WERI-Rb-1 (cell line): ENCODE data around the gene TAPT1.

Experiments used
- DNase-seq: peaks from one replicate; pipeline ENCODE4 v3.0.0-alpha.2; 2020
- H3K27ac ChIP-seq: fragments of 250-450 bp; sonication (Bioruptor Pico); 2 replicates; pipeline ENCODE4 v1.5.1; 2020; ENCODE audit warnings: mild to moderate bottlenecking, moderate library complexity
- H3K27me3 ChIP-seq: fragments of 250-450 bp; sonication (Bioruptor Pico); 2 replicates; pipeline ENCODE4 v1.5.1; 2021; ENCODE audit warnings: mild to moderate bottlenecking, low read depth, moderate library complexity; ENCODE audit not compliant: insufficient read depth, severe bottlenecking
- H3K36me3 ChIP-seq: fragments of 250-450 bp; sonication (Bioruptor Pico); 2 replicates; pipeline ENCODE4 v1.5.1; 2020; ENCODE audit warnings: mild to moderate bottlenecking, moderate library complexity
- H3K4me3 ChIP-seq: 2 replicates; pipeline ENCODE4 v1.5.1; 2011; ENCODE audit warnings: low read depth, mild to moderate bottlenecking, control low read depth, low read length
- H3K9me3 ChIP-seq: fragments of 250-450 bp; sonication (Bioruptor Pico); 2 replicates; pipeline ENCODE4 v1.5.1; 2021; ENCODE audit warnings: mild to moderate bottlenecking, moderate library complexity; ENCODE audit not compliant: severe bottlenecking
- TF ChIP-seq, protein P1 (sequence below): IDR thresholded peaks from 2 replicates; pipeline ENCODE4 v1.5.1; 2011; ENCODE audit warnings: low read depth, mild to moderate bottlenecking, control low read depth, inconsistent platforms, low read length

TAPT1 gene

DNA sequence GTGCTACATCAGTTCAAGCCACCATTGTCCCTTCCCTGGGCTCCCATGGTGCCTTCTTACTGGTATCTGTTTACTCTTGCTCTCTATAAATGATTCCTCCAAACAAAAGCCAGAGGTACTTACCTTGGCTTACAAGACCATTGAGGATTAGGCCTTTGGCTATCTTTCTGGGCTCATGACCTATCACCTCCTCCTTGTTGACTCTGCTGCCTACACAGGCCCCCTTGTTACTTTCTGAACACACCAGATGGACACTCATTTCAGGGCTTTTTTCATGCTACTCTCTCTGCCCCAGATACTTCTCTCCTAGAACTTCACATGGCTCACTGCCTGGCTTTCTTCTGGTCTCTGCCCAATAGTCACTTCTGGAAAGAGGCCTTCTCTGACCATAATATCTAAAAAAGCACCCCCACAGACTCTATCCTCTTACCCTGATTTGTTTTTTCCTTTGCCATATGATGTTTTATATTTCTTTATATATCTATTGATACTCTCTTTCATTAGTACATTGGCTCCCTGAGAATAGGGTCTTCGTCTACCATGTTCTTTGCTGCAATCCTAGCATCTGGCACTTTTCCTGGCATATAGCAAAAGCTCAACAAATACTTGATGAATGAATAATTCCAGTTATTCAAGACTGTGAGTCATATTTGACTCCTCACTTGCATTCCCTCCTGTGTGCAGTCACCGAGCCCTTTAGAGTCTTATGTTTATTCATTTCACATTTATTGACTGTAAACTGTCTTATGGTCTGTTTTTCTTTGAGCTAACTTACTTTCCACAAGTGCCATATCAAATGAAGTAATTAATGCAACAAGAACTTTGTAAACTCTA is 27.1 kb upstream of the TAPT1 start:
- H3K27me3 ChIP-seq, result no peaks in the 10 kb centered on the region
- no peak for DNase-seq
- no peaks in the 10 kb centered on the region for H3K36me3 ChIP-seq
- H3K4me3 ChIP-seq, result no peak overlapping the region
- TF ChIP-seq, protein P1, sequence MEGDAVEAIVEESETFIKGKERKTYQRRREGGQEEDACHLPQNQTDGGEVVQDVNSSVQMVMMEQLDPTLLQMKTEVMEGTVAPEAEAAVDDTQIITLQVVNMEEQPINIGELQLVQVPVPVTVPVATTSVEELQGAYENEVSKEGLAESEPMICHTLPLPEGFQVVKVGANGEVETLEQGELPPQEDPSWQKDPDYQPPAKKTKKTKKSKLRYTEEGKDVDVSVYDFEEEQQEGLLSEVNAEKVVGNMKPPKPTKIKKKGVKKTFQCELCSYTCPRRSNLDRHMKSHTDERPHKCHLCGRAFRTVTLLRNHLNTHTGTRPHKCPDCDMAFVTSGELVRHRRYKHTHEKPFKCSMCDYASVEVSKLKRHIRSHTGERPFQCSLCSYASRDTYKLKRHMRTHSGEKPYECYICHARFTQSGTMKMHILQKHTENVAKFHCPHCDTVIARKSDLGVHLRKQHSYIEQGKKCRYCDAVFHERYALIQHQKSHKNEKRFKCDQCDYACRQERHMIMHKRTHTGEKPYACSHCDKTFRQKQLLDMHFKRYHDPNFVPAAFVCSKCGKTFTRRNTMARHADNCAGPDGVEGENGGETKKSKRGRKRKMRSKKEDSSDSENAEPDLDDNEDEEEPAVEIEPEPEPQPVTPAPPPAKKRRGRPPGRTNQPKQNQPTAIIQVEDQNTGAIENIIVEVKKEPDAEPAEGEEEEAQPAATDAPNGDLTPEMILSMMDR, result no peak
- H3K27ac ChIP-seq, result no peak overlapping the region
- no peaks in the 10 kb centered on the region for H3K9me3 ChIP-seq

DNA sequence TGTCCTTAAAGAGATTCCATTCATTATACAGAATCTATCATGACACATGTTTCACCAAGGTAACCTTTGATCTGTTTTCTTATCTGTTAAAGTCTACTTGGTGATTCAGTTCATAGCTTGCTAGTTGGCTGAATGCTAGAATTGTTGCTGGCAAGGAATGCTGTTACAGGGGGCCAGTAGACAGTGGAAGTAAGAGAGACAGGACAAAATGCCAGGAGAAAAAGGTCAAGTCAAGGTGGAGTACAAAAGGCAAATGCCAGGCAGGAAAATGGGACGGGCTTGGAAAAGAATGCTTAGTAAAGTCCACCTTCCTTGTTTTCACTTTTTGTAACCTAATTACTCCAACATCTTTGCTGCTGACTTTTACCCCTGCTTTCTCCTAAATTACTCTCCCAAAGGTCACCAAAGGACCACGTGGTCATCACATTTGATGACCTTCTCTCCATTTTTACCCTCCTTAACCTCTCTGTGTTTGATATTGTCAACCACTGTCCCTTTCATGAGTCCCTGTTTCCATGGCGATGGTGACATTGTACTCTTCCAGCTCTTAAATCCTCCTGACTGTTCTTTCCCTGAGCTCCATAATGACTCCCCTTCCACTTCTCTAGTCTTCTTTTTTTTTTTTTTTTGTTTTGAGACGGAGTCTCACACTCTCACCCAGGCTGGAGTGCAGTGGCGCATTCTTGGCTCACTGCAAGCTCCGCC is 24.5 kb upstream of the TAPT1 start:
- no peak overlapping the region for H3K27ac ChIP-seq

DNA sequence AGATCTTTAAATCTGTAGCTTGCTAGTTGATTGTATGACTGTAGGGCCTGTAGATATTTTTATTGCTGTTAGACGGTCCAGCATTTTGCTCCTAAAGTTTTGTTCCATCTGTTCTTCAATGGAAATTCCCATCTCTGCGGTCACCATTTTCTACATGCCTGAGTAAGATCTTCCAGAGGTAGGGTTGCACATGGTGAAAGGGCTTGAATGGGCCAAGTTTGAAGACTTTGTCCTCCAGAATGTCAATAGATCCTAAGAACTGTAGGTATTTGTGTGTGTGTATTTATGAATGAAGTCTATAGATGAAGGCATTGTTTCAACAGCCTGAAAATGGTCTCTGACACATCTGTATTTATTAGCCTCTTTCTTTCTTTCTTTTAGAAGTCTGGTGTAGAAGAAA is 22.3 kb upstream of the TAPT1 start:
- no peak overlapping the region for H3K4me3 ChIP-seq
- H3K36me3 ChIP-seq, result no peaks in the 10 kb centered on the region
- no peaks in the 10 kb centered on the region for H3K27me3 ChIP-seq
- TF ChIP-seq, protein P1, result no peak
- no peaks in the 10 kb centered on the region for H3K9me3 ChIP-seq
- no peak for DNase-seq
- H3K27ac ChIP-seq, result no peak overlapping the region

More for the DNA sequence above, 24.5 kb upstream of the TAPT1 start:
- no peaks in the 10 kb centered on the region for H3K36me3 ChIP-seq
- H3K4me3 ChIP-seq, result no peak overlapping the region
- no peaks in the 10 kb centered on the region for H3K27me3 ChIP-seq
- TF ChIP-seq, protein P1, result no peak
- no peaks in the 10 kb centered on the region for H3K9me3 ChIP-seq
- no peak for DNase-seq

DNA sequence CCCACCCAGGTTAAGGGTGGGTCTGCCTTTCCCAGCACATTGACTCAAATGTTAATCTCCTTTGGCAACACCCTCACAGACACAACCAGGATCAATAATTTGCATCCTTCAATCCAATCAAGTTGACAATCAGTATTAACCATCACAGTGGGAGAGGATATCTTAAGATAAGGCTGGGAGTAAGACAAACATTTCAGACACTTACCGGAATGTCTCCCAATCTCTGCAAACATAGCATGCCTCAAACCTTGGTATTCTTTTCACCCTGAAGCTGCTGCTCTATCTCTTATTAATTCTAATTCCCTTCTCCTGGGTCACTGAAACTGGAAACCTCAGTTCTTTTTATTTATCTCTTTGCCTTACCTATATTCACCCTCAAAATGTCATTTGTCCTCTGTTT is 19.0 kb upstream of the TAPT1 start:
- Histone ChIP-seq H3K9me3 (no peaks in the 10 kb centered on the region), H3K4me3 (no peak overlapping the region), H3K27ac (no peak overlapping the region), H3K27me3 (no peaks in the 10 kb centered on the region), H3K36me3 (no peaks in the 10 kb centered on the region)
- TF ChIP-seq, protein P1, result no peak
- no peak for DNase-seq

DNA sequence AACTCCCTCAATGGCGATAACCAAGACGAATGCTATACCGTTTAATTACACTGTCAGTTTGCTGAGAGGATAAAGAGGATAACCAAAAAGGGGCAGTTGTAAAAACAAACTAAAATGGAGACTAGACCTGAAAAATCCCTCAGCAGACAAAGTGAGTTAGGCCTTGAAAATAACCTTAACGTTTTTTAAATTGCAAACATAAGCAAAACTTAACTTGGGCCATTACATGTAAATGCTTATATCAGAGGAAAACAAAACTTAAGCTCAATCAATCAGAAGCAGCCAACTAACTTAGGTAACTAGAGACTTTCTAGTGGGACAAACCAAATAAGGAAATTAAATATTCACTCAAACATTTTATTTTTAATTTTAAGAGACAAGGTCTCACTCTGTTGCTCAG is 17.0 kb upstream of the TAPT1 start:
- DNase-seq, result no peak
- no peaks in the 10 kb centered on the region for H3K36me3 ChIP-seq
- TF ChIP-seq, protein P1, result no peak

More for the DNA sequence above, 17.0 kb upstream of the TAPT1 start:
- Histone ChIP-seq H3K27me3 (no peaks in the 10 kb centered on the region), H3K4me3 (no peak overlapping the region), H3K27ac (no peak overlapping the region), H3K9me3 (no peaks in the 10 kb centered on the region)
